Heart left ventricle (tissue), 16 donors: ENCODE measurements around the gene PER1. TPM values are rescaled to one million over a fixed set of nuclear protein-coding genes. Genes with fewer than 3 reads are reported as not detected.

Experiments
- ATAC-seq, 4 donors: fragments of 200-7000 bp; cut with Tn5 transposase; one replicate each; pipeline ENCODE4 v1.9.1; 2020 to 2022; ENCODE audit warnings: moderate library complexity in 4 of 4, mild to moderate bottlenecking in 3 of 4, moderate number of reproducible peaks in 1 of 4
- DNase-seq, 5 donors: peaks; one replicate each; pipeline ENCODE4 v3.0.0-alpha.2; 2020
- H3K27ac ChIP-seq, 12 donors: fragments of 200-600 bp; sonication (generic) in 4 of 12; one replicate each; pipeline versions ENCODE4 v1.5.0 to v1.8.0; 2016 to 2022; ENCODE audit warnings: mild to moderate bottlenecking in 2 of 12
- H3K27me3 ChIP-seq, 9 donors: fragments of 200-600 bp; sonication (generic) in 2 of 9; one replicate each; pipeline versions ENCODE4 v1.5.1 to v1.8.0; 2016 to 2022; ENCODE audit warnings: mild to moderate bottlenecking in 3 of 9
- H3K36me3 ChIP-seq, 9 donors: fragments of 200-600 bp; sonication (generic) in 2 of 9; one replicate each; pipeline versions ENCODE4 v1.5.0 to v1.8.0; 2018 to 2022; ENCODE audit warnings: mild to moderate bottlenecking in 2 of 9
- H3K4me1 ChIP-seq, 12 donors: fragments of 200-600 bp; sonication (generic) in 4 of 12; one replicate each; pipeline versions ENCODE4 v1.5.0 to v1.8.0; 2016 to 2022; ENCODE audit warnings: mild to moderate bottlenecking in 3 of 12
- H3K4me3 ChIP-seq, 12 donors: fragments of 200-600 bp; sonication (generic) in 4 of 12; one replicate each; pipeline versions ENCODE4 v1.5.0 to v1.8.0; 2017 to 2022; ENCODE audit warnings: mild to moderate bottlenecking in 9 of 12, moderate library complexity in 4 of 12
- H3K9me3 ChIP-seq, 12 donors: fragments of 200-600 bp; sonication (generic) in 4 of 12; one replicate each; pipeline versions ENCODE4 v1.5.0 to v1.8.0; 2016 to 2022; ENCODE audit warnings: mild to moderate bottlenecking in 1 of 12
- CTCF ChIP-seq, 12 donors: fragments of 200-600 bp; sonication (generic) in 4 of 12; IDR thresholded peaks; one replicate each; pipeline versions ENCODE4 v1.5.0 to v1.8.0; 2018 to 2022; ENCODE audit warnings: antibody characterized with exemption in 12 of 12, mild to moderate bottlenecking in 5 of 12
- POLR2A ChIP-seq, 2 donors: fragments of 450-650 bp; IDR thresholded peaks; one replicate each; pipeline ENCODE4 v1.6.1; 2017; ENCODE audit warnings: antibody characterized with exemption in 2 of 2, mild to moderate bottlenecking in 2 of 2, moderate library complexity in 2 of 2
- WGBS, 4 donors: extraction: QIAGEN DNeasy Blood & Tissue Kit in 2 of 4; methylation state at CpG; one replicate each; pipeline versions ENCODE4 v1.1.5 to v1.1.7; 2013 to 2018; 5-methylcytosine and 5-hydroxymethylcytosine counted together
- intact Hi-C, 10 donors: fragments of 100-400 bp; cut with DNase I; formaldehyde crosslinking; loops; one replicate each; pipeline versions ENCODE4 v1.11.1 to v1.14.2; 2022
- polyA plus RNA-seq, 2 donors: library from polyadenylated mRNA; stranded (reverse); fragments of 200-250 nt; gene quantifications; one replicate each; pipeline ENCODE4 v1.2.3, GENCODE V29; 2013
- total RNA-seq, 9 donors: library from RNA; depleted of rRNA in 2 of 9; stranded (reverse); fragments of >200 nt in 2 of 9; fragmentation: NEBNext Ultra II Directional in 3 of 9; extraction: Animal tissue kit (Norgen Biotek cat#: 25700) in 3 of 9; gene quantifications; one replicate each; pipeline versions ENCODE4 v1.1.0 to v1.2.4, GENCODE V29; 2016 to 2023
- donor health status: ischemic (EF 13 %, LVEDD 7.1; RV severe dilation, severe dysfunction).
- donor health status: healthy with polysubstance abuse.
- donor health status: DM: no; HTN: yes; CAD: no.
- donor health status: DM: no; HTN: no; CAD: no.
- donor health status: ischemic (EF 25% LVEDD 6.9; RV normal size, moderate dysfunction).
- donor health status: ischemic (EF 25% LVEDD 5.7; RV mildly dilated, moderate dysfunction).
- donor health status: healthy.
- donor health status: DM: yes; HTN: yes; CAD: no.
- donor health status: ischemic (EF 35%, LVEDD 5.7; RV mildly dilated, moderate dysfunction).
- donor health status: nonischemic (EF 11% LVEDD 7.7; RV severe dilation, severe dysfunction).
- donor health status: DM: yes; HTN: yes; CAD: no.
- donor health status: PGD.
- donor health status: ischemic (EF 29% LVEDD 5.4; RV normal size, mild dysfunction).
- donor health status: nonischemic (EF 23%, LVEDD 6.1; RV moderate dilation, normal function).

PER1 gene
- total and polyA plus RNA-seq, 11 donors: 40.2 to 164 (median 92.1) TPM

- 0% methylated on average over 20 to 38 of the region's 38 CpGs for WGBS, 4 donors
- peak; percentile 84 to 94 (median 91) for DNase-seq
- ATAC-seq: peak; percentile 79 to 86 (median 84)
- peaks cover 0 to 60% (median 18%) of the 10 kb centered on the region in 9 donors for H3K27me3 ChIP-seq
- H3K4me1 ChIP-seq: peaks cover 7 to 61% (median 43%) of the 10 kb centered on the region in 12 donors
- H3K36me3 ChIP-seq: no peaks in the 10 kb centered on the region
- TF ChIP-seq POLR2A (IDR thresholded peaks at IDR 0.05) (no peak), CTCF (IDR thresholded peaks at IDR 0.05) (peak; percentile 71 to 100 (median 88))
- intact Hi-C loops: loop anchor here in 6 of 10 donors (1.0 to 5.0 kb wide), 7 partner anchors 37 to 173 kb away; no protein-coding TSS in a partner anchor
- no peaks in the 10 kb centered on the region for H3K9me3 ChIP-seq
- peak overlapping the region; percentile 20 to 85 (median 74) for H3K27ac ChIP-seq
- peak overlapping the region; percentile 1 to 79 (median 64) for H3K4me3 ChIP-seq
Measured at GRCh38 chr17:8118769-8119580, 33.2 kb downstream of the PER1 start.

- ATAC-seq (no peak), DNase-seq (peak in 1 of 5 donors; percentile 13)
- H3K4me3 ChIP-seq: peak within 1 kb of the TSS; percentile 1 to 79 (median 64)
- peak within 1 kb of the TSS; percentile 20 to 85 (median 74) for H3K27ac ChIP-seq
- WGBS, 4 donors: 0 to 1% (median 1%) methylated on average over 26 to 33 of the region's 33 CpGs
- H3K36me3 ChIP-seq: no peaks in the 10 kb centered on the region
- H3K9me3 ChIP-seq: no peaks in the 10 kb centered on the region
- intact Hi-C loops: loop anchor here in 5 of 10 donors (2.0 to 5.0 kb wide), 4 partner anchors 36 to 174 kb away; no protein-coding TSS in a partner anchor
- peaks cover 7 to 53% (median 35%) of the 10 kb centered on the region in 12 donors for H3K4me1 ChIP-seq
- peaks cover 0 to 60% (median 18%) of the 10 kb centered on the region in 9 donors for H3K27me3 ChIP-seq
- TF ChIP-seq POLR2A (IDR thresholded peaks at IDR 0.05) (no peak), CTCF (IDR thresholded peaks at IDR 0.05) (no peak)
Measured at GRCh38 chr17:8117980-8118768, 34.0 kb downstream of the PER1 start, which contains the start of gene ALOXE3. TSS of gene ALOXE3 (minus strand) at chr17:8118514. CDS start at chr17:8117990, 524 bp downstream.

GRCh38 chr17:8117367-8117979 lies 34.7 kb downstream of the PER1 start:
- no peaks in the 10 kb centered on the region for H3K9me3 ChIP-seq

More at GRCh38 chr17:8117367-8117979, 34.7 kb downstream of the PER1 start:
- peaks cover under 1 to 56% (median 23%) of the 10 kb centered on the region in 9 donors for H3K27me3 ChIP-seq
- H3K4me1 ChIP-seq: peaks cover 7 to 46% (median 28%) of the 10 kb centered on the region in 12 donors
- no peak overlapping the region for H3K27ac ChIP-seq
- intact Hi-C loops: loop anchor here in 3 of 10 donors (5.0 kb wide), 2 partner anchors 35 to 175 kb away; no protein-coding TSS in a partner anchor
- H3K4me3 ChIP-seq: peak overlapping the region in 11 of 12 donors; percentile 36 to 79 (median 65)
- ATAC-seq (no peak), DNase-seq (no peak)
- 8 to 14% (median 10%) methylated on average over 16 to 18 of the region's 18 CpGs for WGBS, 4 donors
- H3K36me3 ChIP-seq: no peaks in the 10 kb centered on the region
- TF ChIP-seq CTCF (IDR thresholded peaks at IDR 0.05) (no peak), POLR2A (IDR thresholded peaks at IDR 0.05) (no peak)
